ENCODE data around the gene RPL12.

DNA sequence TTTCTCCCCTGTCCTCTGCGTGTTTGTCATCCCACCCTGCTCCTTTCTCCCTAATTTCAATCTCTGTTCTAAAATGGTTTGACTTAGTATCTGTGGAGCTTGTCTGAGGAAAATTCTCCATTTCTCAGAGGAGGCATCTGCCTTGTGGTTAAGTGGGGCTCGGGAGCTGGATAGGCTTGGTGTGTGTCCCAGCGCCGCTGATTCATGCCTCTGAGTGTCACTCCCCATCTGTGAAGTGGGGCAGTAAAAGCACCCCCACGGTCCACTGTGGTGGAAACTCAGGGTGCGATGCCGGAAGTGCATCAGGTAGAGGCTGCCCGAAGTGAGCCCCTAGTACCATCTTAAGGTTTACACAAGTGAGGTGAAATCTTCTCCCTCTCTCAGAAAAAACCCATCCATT is 37.7 kb upstream of the RPL12 start:
- TF ChIP-seq, protein P1, sequence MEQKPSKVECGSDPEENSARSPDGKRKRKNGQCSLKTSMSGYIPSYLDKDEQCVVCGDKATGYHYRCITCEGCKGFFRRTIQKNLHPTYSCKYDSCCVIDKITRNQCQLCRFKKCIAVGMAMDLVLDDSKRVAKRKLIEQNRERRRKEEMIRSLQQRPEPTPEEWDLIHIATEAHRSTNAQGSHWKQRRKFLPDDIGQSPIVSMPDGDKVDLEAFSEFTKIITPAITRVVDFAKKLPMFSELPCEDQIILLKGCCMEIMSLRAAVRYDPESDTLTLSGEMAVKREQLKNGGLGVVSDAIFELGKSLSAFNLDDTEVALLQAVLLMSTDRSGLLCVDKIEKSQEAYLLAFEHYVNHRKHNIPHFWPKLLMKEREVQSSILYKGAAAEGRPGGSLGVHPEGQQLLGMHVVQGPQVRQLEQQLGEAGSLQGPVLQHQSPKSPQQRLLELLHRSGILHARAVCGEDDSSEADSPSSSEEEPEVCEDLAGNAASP (IDR thresholded peaks at IDR 0.05), result no peak
- TF ChIP-seq ZNF551 (CRISPR knock-in tag; IDR thresholded peaks at IDR 0.05), result no peak
- no peak for TF ChIP-seq HDGF (IDR thresholded peaks at IDR 0.05)
- TF ChIP-seq, protein P2, sequence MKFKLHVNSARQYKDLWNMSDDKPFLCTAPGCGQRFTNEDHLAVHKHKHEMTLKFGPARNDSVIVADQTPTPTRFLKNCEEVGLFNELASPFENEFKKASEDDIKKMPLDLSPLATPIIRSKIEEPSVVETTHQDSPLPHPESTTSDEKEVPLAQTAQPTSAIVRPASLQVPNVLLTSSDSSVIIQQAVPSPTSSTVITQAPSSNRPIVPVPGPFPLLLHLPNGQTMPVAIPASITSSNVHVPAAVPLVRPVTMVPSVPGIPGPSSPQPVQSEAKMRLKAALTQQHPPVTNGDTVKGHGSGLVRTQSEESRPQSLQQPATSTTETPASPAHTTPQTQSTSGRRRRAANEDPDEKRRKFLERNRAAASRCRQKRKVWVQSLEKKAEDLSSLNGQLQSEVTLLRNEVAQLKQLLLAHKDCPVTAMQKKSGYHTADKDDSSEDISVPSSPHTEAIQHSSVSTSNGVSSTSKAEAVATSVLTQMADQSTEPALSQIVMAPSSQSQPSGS (CRISPR knock-in tag; IDR thresholded peaks at IDR 0.05), result no peak

Measured in K562 (cell line).